Measurements from ENCODE around the gene NDUFC2. TPM values are rescaled to one million over a fixed set of nuclear protein-coding genes. Genes with fewer than 3 reads are reported as not detected.

The NDUFC2 gene
- polyA plus RNA-seq, 1 donor from 2014 or later = 269 TPM

DNA sequence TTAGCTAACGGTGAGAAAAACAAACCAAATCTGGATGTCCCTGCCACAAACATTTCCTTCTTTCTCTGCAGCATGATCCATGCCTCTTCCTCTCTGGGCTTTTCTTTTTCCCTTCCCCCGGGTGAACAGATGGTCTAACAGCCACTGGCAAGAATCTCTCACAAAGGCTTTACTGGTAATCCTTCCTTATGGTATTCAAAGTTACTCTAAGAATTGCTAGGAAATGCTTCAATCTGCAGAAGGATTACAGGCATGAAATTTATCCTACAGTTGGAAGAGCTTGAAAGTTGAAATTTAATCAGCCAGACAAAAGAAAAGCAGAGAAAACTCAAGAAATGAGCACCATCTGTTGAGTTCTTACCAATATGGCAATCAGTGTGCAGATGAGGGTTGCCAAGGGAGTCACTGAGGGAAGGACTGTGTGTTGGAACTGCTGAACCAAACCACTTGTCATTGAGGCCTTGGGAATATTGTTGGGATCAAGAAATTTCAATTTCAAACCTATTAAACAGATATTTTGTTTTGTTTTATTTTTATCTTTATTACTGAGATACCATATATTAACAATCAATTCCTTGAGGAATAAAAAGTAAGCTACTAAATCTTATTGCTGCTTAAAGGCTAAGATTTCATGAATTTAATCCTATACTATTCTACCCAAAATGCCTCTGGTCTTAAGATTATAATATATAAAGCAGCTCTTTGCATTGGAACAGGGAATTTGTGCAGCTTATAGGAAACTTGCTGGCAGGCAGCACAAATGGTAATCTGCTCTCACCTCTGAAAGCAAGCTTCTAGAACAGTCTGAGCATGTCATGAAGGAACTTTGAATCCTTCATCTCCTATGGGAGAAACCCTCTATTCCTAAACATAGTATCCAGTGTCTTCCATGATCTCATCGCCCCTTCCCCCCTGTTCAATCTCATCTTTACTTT is 29.7 kb upstream of the NDUFC2 start:
- H3K4me3 ChIP-seq (ENCODE audit: low read length) = no peak overlapping the region
- TF ChIP-seq, protein P1, sequence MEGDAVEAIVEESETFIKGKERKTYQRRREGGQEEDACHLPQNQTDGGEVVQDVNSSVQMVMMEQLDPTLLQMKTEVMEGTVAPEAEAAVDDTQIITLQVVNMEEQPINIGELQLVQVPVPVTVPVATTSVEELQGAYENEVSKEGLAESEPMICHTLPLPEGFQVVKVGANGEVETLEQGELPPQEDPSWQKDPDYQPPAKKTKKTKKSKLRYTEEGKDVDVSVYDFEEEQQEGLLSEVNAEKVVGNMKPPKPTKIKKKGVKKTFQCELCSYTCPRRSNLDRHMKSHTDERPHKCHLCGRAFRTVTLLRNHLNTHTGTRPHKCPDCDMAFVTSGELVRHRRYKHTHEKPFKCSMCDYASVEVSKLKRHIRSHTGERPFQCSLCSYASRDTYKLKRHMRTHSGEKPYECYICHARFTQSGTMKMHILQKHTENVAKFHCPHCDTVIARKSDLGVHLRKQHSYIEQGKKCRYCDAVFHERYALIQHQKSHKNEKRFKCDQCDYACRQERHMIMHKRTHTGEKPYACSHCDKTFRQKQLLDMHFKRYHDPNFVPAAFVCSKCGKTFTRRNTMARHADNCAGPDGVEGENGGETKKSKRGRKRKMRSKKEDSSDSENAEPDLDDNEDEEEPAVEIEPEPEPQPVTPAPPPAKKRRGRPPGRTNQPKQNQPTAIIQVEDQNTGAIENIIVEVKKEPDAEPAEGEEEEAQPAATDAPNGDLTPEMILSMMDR (IDR thresholded peaks at IDR 0.05; ENCODE audit: poor library complexity, severe bottlenecking) = no peak
- TF ChIP-seq TAF1 (IDR thresholded peaks at IDR 0.05; ENCODE audit: low read depth) (no peak), MXI1 (conservative IDR thresholded peaks at IDR 0.05; ENCODE audit: poor library complexity, severe bottlenecking) (no peak), POLR2AphosphoS5 (IDR thresholded peaks at IDR 0.05) (no peak), RAD21 (conservative IDR thresholded peaks at IDR 0.05) (no peak), EP300 (conservative IDR thresholded peaks at IDR 0.05; ENCODE audit: poor library complexity, severe bottlenecking) (no peak), EZH2 (IDR thresholded peaks at IDR 0.05; ENCODE audit: borderline replicate concordance, insufficient read depth, low read length, poor library complexity, severe bottlenecking) (no peak), SMC3 (conservative IDR thresholded peaks at IDR 0.05; ENCODE audit: poor library complexity) (no peak)
- TF ChIP-seq, protein P2, sequence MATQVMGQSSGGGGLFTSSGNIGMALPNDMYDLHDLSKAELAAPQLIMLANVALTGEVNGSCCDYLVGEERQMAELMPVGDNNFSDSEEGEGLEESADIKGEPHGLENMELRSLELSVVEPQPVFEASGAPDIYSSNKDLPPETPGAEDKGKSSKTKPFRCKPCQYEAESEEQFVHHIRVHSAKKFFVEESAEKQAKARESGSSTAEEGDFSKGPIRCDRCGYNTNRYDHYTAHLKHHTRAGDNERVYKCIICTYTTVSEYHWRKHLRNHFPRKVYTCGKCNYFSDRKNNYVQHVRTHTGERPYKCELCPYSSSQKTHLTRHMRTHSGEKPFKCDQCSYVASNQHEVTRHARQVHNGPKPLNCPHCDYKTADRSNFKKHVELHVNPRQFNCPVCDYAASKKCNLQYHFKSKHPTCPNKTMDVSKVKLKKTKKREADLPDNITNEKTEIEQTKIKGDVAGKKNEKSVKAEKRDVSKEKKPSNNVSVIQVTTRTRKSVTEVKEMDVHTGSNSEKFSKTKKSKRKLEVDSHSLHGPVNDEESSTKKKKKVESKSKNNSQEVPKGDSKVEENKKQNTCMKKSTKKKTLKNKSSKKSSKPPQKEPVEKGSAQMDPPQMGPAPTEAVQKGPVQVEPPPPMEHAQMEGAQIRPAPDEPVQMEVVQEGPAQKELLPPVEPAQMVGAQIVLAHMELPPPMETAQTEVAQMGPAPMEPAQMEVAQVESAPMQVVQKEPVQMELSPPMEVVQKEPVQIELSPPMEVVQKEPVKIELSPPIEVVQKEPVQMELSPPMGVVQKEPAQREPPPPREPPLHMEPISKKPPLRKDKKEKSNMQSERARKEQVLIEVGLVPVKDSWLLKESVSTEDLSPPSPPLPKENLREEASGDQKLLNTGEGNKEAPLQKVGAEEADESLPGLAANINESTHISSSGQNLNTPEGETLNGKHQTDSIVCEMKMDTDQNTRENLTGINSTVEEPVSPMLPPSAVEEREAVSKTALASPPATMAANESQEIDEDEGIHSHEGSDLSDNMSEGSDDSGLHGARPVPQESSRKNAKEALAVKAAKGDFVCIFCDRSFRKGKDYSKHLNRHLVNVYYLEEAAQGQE (IDR thresholded peaks at IDR 0.05; ENCODE audit: borderline replicate concordance) = no peak
- H3K9me3 ChIP-seq (ENCODE audit: low read length) = no peaks in the 10 kb centered on the region
- H3F3A ChIP-seq (ENCODE audit: insufficient read depth, low read length, poor library complexity, severe bottlenecking) = no peaks in the 10 kb centered on the region
- H3K36me3 ChIP-seq (ENCODE audit: insufficient read depth, low read length) = no peaks in the 10 kb centered on the region
- H3K4me2 ChIP-seq (ENCODE audit: low read length) = no peak overlapping the region
- no peak overlapping the region for H3K9ac ChIP-seq (ENCODE audit: low read length)
- no peaks in the 10 kb centered on the region for H3K27me3 ChIP-seq (ENCODE audit: insufficient read depth, low read depth, low read length)
- no peaks in the 10 kb centered on the region for H4K20me1 ChIP-seq (ENCODE audit: insufficient read depth)
- no peaks in the 10 kb centered on the region for H3K79me2 ChIP-seq (replicated peaks; ENCODE audit: insufficient read depth, low read length)
- no peak overlapping the region for H3K27ac ChIP-seq (ENCODE audit: low read length)
- H2AFZ ChIP-seq (ENCODE audit: low read depth, low read length) = no peak overlapping the region
- H3K9me2 ChIP-seq (ENCODE audit: insufficient read depth, low read length) = no peaks in the 10 kb centered on the region

DNA sequence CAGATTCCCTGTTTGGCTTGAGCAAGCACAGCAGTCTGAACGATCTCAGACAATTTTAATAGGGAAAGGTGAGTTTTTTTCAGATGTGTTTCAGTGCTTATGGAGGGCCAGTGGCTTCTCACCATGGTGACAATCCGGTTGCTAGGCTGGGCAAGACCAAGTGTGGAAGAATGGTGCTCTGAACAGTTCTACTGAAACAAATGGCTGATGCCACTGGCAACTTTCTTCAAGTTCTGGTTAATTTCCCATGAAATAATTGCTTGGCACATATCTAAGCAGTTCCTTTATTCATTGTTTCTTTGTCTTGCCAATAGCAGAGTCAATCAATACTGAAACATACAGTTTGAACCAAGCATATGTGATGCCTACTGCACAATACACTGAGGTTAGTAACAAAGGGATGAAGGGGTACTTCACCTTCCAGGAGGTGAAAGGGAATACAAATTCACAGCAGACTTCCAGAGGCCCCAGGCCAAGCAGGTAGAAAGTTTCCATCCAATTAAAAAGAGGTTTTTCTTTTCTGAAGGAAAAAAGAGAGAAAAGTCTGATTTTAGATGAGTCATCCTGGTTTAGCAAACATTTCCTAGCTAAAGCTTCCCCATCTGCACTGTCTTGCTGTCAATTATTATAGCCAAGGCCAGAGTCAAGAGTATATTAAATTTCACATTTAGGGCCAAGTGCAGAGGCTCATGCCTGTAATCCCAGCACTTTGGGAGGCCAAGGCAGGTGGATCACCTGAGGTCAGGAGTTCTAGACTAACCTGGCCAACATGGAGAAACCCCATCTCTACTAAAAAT is 21.2 kb upstream of the NDUFC2 start:
- Histone ChIP-seq H4K20me1 (ENCODE audit: insufficient read depth) (no peaks in the 10 kb centered on the region), H3K9me2 (ENCODE audit: insufficient read depth, low read length) (no peaks in the 10 kb centered on the region), H3K36me3 (ENCODE audit: insufficient read depth, low read length) (no peaks in the 10 kb centered on the region), H3K9me3 (ENCODE audit: low read length) (no peaks in the 10 kb centered on the region), H3K4me3 (ENCODE audit: low read length) (no peak overlapping the region), H3K27me3 (ENCODE audit: insufficient read depth, low read depth, low read length) (no peaks in the 10 kb centered on the region), H3K4me2 (ENCODE audit: low read length) (no peak overlapping the region), H3F3A (ENCODE audit: insufficient read depth, low read length, poor library complexity, severe bottlenecking) (no peaks in the 10 kb centered on the region), H3K9ac (ENCODE audit: low read length) (no peak overlapping the region), H2AFZ (ENCODE audit: low read depth, low read length) (no peak overlapping the region), H3K27ac (ENCODE audit: low read length) (no peak overlapping the region), H3K79me2 (replicated peaks; ENCODE audit: insufficient read depth, low read length) (no peaks in the 10 kb centered on the region)
- TF ChIP-seq MXI1 (conservative IDR thresholded peaks at IDR 0.05; ENCODE audit: poor library complexity, severe bottlenecking) (no peak), EP300 (conservative IDR thresholded peaks at IDR 0.05; ENCODE audit: poor library complexity, severe bottlenecking) (no peak), POLR2AphosphoS5 (IDR thresholded peaks at IDR 0.05) (no peak), SMC3 (conservative IDR thresholded peaks at IDR 0.05; ENCODE audit: poor library complexity) (no peak), EZH2 (IDR thresholded peaks at IDR 0.05; ENCODE audit: borderline replicate concordance, insufficient read depth, low read length, poor library complexity, severe bottlenecking) (no peak), RAD21 (conservative IDR thresholded peaks at IDR 0.05) (no peak), TAF1 (IDR thresholded peaks at IDR 0.05; ENCODE audit: low read depth) (no peak)
- TF ChIP-seq, protein P2 (IDR thresholded peaks at IDR 0.05; ENCODE audit: borderline replicate concordance) = no peak
- TF ChIP-seq, protein P1 (IDR thresholded peaks at IDR 0.05; ENCODE audit: poor library complexity, severe bottlenecking) = no peak
